Measurements from ENCODE around the gene RHOB. TPM values are rescaled to one million over a fixed set of nuclear protein-coding genes. Genes with fewer than 3 reads are reported as not detected.

Gene RHOB
- total RNA-seq, 1 donor from 2014 or later, result 204 TPM

- no peaks in the 10 kb centered on the region for H3K36me3 ChIP-seq (ENCODE audit: control insufficient read depth, insufficient read depth, low read length)
- TF ChIP-seq CTCF (IDR thresholded peaks at IDR 0.05; ENCODE audit: insufficient read depth, low read length, poor library complexity, severe bottlenecking), result no peak
- no peaks in the 10 kb centered on the region for H3K27me3 ChIP-seq (ENCODE audit: control insufficient read depth, insufficient read depth, low read length)
- H3K4me3 ChIP-seq (ENCODE audit: low read depth, low read length), result no peak overlapping the region
- no peak for DNase-seq (ENCODE audit: low read depth)
These were observed 27.8 kb upstream of the RHOB start for GRCh38 chr2:20419007-20419576.

- Histone ChIP-seq H3K27me3 (ENCODE audit: control insufficient read depth, insufficient read depth, low read length) (no peaks in the 10 kb centered on the region), H3K4me3 (ENCODE audit: low read depth, low read length) (no peak overlapping the region), H3K36me3 (ENCODE audit: control insufficient read depth, insufficient read depth, low read length) (no peaks in the 10 kb centered on the region)
- TF ChIP-seq CTCF (IDR thresholded peaks at IDR 0.05; ENCODE audit: insufficient read depth, low read length, poor library complexity, severe bottlenecking), result no peak
- no peak for DNase-seq (ENCODE audit: low read depth)
These were observed 27.1 kb upstream of the RHOB start for GRCh38 chr2:20419752-20420151.

GRCh38 chr2:20421336-20421987 lies 25.4 kb upstream of the RHOB start:
- no peak for DNase-seq (ENCODE audit: low read depth)
- no peak for TF ChIP-seq CTCF (IDR thresholded peaks at IDR 0.05; ENCODE audit: insufficient read depth, low read length, poor library complexity, severe bottlenecking)
- no peaks in the 10 kb centered on the region for H3K36me3 ChIP-seq (ENCODE audit: control insufficient read depth, insufficient read depth, low read length)

GRCh38 chr2:20421988-20422370 lies 24.9 kb upstream of the RHOB start:
- no peaks in the 10 kb centered on the region for H3K27me3 ChIP-seq (ENCODE audit: control insufficient read depth, insufficient read depth, low read length)
- DNase-seq (ENCODE audit: low read depth), result no peak
- H3K4me3 ChIP-seq (ENCODE audit: low read depth, low read length), result no peak overlapping the region
- TF ChIP-seq CTCF (IDR thresholded peaks at IDR 0.05; ENCODE audit: insufficient read depth, low read length, poor library complexity, severe bottlenecking), result no peak
- H3K36me3 ChIP-seq (ENCODE audit: control insufficient read depth, insufficient read depth, low read length), result no peaks in the 10 kb centered on the region

More at GRCh38 chr2:20421336-20421987, 25.4 kb upstream of the RHOB start:
- Histone ChIP-seq H3K4me3 (ENCODE audit: low read depth, low read length) (no peak overlapping the region), H3K27me3 (ENCODE audit: control insufficient read depth, insufficient read depth, low read length) (no peaks in the 10 kb centered on the region)

- H3K27me3 ChIP-seq (ENCODE audit: control insufficient read depth, insufficient read depth, low read length), result no peaks in the 10 kb centered on the region
- DNase-seq (ENCODE audit: low read depth), result no peak
- no peaks in the 10 kb centered on the region for H3K36me3 ChIP-seq (ENCODE audit: control insufficient read depth, insufficient read depth, low read length)
- TF ChIP-seq CTCF (IDR thresholded peaks at IDR 0.05; ENCODE audit: insufficient read depth, low read length, poor library complexity, severe bottlenecking), result no peak
- H3K4me3 ChIP-seq (ENCODE audit: low read depth, low read length), result no peak overlapping the region
These were observed 24.2 kb upstream of the RHOB start for GRCh38 chr2:20422402-20423271.
